Stimulated activated CD8-positive, alpha-beta memory T cell treated with anti-CD3 and anti-CD28 coated beads, Interleukin-15, amount 100 ng/mL, for 4 hours (primary cell): ENCODE data around the gene FMO2.

Experiments used
- DNase-seq, 2 donors: peaks; one replicate each; pipeline ENCODE4 v3.0.0-alpha.2; 2020; ENCODE audit warnings: low read depth in 2 of 2

The FMO2 gene

DNA sequence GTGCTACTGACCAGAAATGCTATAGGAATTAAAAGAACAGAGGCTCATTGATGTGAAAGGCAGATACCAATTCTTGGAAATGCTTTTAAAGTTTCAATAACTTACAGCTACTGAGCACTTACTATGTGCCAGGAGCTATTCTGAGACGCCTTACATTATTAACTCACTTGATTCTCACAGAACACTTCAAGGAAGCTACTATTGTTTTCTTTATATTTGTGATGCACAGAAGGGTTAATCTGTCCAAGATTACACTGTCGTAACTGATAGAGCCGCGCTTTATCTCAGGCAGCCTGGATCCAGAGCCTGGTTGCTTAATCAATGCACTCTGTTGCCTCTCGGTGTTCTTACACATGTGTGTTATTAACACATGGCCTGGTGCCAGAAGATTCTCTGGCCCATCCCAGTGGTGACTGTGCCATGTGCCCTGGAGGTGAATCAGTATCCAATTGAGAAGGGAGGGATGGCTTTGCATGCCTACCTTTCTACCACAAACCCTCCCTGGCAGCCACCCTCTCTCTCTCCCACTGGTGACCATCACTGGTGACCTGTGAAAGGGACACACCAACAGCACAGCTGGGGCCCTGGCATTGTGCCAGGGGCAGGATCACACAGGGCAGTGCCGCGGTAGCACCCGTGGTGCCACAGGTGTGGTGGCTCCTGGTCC lies 72.0 kb downstream of the FMO2 start:
- DNase-seq: no peak

- no peak for DNase-seq
Observed at GRCh38 chr1:171257607-171258076, 72.5 kb downstream of the FMO2 start.

DNA sequence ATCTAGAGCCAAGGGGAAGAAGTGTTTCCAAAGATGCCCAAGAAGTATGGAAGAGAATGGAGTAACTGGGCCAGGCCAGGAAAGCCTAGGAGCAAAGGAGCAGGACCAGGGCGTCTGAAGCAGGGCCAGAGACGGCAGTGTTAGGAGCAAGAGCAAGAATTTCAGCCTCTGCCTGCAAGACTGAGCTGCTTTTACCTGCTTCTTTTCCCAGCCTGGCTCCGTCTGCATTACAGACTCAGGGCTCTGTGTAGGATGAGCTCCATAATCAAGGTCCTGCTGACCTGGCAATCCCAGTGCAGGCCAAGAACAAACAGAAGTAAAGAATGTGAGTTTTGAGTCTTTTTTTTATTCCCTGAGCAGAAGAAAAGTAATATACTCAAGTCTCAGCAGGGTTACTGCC lies 73.3 kb downstream of the FMO2 start:
- no peak for DNase-seq

DNA sequence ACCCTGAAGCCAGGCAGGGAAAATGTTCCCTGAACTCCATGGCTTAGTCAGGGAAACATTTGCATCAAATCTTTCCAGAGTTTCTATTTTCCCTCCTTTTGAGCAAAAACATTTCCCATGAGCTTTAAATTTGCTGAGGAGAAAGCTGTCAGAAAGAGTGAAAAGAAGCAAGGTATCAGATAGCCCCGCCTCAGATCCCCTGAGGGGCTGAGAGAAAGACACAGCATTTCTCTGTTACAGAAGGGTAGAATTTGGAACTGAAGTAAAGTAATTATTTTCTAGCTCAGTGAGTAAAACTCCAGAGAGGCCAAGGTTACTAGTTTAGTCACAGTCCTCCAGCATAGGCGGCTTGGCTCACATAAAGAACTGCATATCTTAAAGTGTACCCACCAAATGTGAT lies 73.8 kb downstream of the FMO2 start:
- DNase-seq: no peak
